AG08396 (cell line): Measurements from ENCODE around the gene COPB2.
"Not testable (repeated sequence)": the region's sequence is repeated elsewhere in the genome, so short reads cannot be mapped to it uniquely, and the experiment has no call there.

Experiments used
- DNase-seq: peaks from one replicate; pipeline ENCODE4 v3.0.0; 2012; ENCODE audit warnings: low spot score, mixed read lengths

COPB2 gene

DNA sequence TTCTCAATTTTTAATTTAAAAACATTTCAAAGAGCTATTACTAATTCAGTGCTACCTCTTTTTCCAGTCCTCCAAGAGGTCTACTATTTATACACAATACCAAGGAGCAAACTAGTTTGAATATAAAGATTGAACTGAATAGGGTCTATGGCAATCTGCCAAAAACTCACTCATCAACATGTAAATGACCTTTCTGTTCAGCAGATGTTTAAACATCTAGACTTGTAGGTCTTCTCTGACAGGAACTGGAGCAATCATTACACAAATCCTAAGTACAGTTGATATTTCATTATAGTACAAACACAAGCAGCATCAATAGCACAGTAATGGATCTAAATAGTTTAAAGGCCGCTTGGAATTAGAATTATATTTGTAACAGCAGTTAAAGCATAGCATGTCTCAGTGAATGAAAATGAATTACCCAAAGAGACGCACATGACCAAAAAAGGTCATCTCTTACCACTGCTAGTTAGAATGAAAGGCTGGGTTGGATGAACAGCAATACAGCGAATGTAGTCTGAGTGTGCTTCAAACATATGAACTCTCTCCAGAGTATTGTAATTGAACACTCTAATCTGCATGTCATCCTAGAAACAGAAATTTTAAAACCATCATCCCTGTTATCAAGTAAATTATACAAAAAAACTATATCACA is 10.7 kb downstream of the COPB2 start:
- no peak for DNase-seq

DNA sequence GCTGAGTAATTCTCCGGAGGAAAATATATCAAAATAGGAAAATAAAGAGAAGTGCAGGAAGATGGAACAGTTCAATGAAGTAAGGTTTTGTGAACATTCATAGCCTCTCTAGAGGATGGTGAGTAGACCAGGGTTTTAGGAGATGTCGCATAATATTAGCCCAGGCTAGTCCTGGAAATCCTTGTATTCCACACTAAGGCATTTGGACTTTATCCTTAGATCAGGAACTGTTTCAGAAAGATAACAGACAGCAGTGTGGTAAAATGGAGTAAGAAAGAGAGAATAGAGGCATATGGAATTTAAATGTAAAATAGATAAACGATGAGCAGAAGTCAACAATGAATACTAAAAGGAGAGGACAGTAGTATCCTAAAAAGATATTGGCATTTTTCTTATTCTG is 12.1 kb downstream of the COPB2 start:
- DNase-seq, result no peak

DNA sequence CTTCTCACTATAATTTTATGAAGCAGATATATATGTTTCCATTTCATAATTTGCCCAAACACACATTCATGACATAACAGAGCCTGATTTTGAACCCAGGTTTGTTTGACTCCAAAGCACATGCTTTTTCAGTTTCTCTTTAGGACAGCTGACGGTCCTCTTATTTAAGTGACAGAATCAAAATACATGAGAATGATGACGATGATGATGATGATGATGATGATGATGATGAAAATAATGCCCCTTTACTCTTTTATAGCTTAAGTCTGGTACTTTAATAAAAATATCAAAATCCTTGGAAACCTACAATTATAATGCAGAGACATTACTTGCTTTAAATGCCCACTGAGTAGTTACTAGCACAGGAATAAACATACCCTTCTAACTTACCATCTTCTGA is 15.3 kb downstream of the COPB2 start:
- DNase-seq, result no peak

DNA sequence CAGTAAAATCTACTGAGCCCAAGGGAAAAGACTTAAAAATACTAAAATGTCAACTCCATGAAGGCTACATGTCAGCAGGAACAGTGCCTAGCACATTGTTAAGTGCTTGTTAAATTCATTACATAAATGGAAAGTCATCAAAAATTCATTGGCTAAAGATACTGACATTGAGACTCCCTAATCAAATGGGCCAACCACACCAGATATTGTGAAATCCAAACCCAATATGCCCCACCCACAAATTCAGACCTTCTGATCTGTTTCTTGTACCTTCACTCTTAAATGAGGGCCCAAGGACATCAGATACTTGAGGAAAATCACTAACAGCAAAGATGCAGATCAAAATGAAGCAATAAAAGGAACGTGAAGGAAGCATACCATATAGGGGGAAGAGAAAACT is 24.9 kb downstream of the COPB2 start:
- DNase-seq, result no peak

DNA sequence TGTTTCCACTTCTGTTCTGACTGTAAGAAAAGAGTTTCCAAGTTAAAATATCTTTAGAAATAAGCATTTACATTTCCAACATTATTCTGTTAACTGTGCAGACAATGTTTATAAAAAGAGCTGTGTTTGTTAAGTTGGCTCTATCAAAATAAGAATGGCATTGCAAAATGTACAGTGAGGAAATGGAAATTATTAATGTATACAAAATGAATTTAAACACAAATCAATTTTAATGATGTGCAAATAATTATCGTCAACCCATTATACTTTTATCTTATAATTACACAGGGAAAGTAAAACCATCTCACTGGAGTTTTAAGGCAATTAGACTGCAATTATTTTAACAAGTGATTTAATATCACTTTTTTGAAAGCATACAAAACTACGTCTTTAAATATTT is 28.2 kb downstream of the COPB2 start:
- no peak for DNase-seq

DNA sequence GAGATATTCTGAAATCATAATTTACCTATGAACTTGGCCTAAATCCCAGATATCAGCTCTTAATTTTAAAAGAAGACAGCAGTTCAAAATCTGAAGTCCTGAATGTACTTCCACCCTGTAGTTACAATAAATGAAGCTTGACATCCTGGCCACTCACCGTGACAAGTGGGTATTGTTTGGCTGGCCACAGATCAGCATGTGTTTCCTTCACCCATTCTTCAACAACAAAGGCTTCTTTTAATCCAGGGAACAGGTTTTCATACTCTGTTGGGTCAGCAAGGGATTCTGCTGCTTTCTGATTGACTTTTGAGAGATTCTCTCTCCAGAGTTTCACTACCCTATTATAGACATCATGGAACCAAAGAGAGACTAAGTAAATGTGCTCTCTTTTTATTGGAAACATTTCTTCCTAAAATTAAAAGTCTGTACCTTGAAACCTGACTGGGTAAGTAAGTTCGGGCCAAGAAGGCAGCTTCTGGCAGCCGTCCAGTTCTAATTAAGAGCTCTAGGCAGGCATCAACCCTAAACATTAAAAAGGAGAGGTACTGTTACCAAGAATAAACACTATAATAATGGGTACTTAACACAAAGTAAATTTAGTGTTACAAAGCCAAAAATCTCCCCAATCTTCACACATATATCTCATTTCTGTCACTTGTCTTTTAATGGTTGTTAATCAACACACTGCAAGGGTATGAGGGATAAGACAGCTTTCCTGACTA is 30.4 kb downstream of the COPB2 start:
- DNase-seq, result no peak

DNA sequence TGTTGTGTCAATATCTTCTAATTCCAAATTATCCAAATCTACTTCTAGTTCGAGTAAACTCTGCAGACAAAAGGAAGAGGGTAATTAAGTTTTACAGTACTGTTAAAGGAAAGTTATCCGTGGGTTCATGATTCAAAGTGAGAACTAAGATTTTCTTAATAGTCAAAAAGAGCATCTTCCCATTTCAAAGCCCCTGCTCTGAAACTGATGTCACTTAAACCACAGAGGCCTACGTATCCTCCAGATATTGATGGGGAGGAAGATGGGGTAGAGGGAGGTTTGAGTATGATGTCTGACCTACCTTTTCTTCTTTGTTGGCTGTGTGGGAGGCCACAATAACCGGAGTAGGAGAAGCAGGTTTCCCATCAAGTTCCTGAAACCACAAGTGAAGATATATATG is 31.5 kb downstream of the COPB2 start:
- no peak for DNase-seq

DNA sequence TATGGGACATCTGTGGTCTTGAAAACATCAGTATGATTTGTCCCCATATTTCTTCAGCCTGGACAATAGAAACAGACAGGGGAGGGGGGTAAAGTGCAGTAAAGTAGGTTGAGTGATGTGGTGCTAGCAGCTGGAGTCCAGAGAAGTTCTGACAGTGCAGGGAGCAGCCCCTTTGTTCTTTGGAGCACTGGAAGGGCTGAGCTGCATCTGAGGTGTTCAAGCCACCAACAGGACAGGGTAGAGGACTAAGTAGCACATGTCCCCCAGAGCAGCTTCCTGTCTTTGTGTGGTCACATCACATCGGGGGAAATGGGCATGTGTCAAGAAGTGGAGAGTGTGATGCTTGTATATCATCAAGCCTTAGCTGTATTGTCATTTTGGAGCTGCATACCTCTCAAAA is 33.6 kb downstream of the COPB2 start:
- no peak for DNase-seq

DNA sequence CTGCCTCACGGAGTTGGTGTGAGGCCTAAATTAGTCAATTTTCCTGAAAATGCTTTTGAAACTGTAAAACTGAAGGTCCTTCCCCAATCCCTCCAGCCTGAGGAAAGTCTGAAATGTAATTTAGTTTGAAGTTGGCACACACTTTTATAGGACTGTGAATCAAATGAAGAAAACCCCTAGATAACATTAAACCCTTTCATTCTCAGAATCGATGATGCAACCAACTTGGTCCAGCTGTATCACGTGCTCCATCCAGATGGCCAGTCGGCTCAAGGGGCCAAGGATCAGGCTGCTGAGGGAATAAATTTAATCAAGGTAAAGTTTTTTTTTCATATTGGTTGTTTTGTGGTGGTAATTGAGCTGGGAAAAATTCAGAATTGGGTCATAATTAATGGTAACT is 34.0 kb downstream of the COPB2 start:
- peak; percentile 21 for DNase-seq

DNA sequence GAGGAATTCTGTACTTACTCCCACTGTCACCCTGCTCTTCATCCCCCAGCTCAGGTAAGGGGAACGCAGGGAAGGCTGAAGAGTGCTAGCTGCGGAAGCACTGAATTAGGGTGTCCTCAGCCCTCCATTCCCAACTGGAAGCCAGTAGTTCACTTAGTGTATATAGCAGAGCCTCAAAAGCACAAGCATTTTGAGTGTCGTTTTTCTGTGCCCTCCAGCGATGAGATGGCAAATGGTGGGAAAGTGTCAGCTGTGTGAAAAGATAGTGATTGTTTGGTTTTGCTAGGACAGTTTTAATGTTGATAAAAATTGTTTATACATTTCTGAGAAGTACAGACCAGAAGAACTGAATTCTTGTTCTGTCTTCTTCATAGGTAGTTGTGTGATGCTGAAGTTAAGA is 34.8 kb downstream of the COPB2 start:
- DNase-seq, result no peak

DNA sequence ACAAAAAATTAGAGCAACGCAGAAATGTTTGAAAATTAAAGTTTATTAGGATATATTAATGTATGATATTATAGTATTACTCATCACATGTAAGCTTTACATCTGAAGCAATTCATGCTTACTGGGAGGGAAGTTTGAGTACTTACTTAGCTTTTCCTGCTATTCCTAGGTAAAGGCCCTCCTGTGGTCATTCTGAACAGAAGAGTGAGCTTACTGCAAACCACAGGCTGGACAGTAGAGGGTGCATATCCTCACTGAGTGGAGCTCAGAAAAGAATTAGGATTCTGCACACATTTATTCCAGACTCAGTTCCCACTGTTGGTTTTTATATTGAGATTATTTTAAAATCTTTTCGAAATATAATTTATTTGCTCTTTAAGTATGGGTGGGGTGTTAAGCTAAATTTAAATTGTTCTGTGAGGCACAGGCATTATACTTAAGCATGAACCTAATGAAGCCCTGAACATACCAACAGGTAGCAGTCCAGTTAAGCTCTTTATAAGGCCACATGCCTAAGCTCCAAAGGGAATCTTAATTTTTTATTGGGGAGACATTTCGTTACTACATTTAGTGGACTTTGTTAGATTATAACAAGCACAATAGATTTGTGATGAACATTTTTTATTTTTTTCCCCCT is 35.4 kb downstream of the COPB2 start:
- peak; percentile 47 for DNase-seq

DNA sequence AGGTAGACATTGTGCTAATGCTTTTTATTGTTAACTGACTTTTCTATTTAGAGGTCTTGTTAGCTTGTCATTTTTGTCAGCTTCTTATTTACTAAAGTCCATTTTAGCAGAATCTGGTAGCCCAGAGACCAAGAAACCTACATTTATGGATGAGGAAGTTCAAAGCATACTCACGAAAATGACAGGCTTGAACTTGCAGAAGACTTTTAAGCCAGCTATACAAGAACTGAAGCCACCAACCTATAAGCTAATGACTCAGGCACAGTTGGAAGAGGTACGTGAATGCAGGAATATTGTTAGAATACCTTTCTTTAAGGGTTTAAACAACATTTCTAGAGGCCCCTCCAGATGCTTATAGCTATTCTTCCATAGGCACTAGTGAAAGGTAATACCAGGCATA is 42.7 kb downstream of the COPB2 start:
- no peak for DNase-seq

DNA sequence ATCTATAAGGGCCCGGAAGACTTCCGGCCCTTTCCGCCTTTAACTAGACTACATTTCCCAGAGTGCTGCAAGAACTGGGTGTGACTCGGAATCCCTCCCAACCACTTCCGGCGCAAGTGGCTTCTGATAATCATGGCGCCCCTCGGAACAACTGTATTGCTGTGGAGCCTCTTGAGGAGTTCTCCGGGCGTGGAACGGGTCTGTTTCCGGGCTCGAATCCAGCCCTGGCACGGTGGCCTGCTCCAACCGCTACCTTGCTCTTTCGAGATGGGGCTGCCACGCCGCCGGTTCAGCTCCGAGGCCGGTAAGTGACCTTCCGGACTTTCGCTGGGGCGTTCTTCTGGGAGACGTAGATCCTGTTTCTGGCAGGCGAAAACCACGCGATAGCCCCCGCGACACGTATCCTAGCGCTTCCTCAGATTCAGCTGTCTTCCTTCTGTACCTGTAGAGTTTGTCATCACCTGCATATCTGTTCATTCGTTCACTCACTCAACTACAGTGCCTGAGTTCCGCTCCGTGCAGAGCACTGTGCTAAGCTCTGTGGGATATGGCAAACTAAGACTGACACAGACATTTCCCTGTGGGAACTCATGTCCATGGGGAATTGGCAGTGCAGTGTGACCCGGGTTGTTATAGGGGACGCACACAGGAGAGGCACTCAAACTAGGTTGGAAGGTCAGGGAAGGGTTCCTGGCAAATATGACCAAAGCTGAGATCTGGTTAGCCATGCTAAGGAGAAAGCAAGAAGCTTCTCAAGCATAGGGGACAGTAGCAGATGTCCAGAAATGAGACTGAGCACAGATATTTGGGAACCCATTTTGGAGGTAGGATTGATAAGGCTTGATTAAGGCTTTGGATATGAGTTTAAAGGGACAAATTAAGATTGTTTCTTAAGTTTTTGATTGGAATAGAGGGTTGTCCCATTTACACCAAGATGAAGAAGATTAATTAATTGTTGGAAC is 45.3 kb downstream of the COPB2 start, which contains the start of gene MRPS22:
TSS of gene MRPS22 (plus strand) at position 126 of the 962 bp plus-strand sequence. CDS start at position 133, 7 bp downstream.
- peak; percentile 90 for DNase-seq

DNA sequence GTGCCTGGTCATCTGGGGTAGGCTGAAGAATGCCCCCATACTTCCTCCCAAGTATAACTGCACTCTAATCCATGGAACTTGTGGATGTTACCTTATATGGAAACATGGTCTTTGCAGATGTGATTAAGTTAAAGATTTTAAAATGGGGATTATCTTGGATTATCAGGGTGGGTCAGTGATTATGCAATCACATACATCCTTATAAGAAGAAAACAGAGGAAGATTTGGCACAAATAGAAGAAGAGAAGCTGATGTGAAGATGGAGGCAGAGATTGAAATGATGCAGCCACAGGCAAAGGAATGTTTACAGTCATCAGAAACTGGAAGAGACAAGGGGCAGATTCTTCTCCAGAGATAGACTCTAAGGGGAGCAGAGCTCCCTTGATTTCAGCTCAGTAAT is 47.4 kb downstream of the COPB2 start:
- no peak for DNase-seq

DNA sequence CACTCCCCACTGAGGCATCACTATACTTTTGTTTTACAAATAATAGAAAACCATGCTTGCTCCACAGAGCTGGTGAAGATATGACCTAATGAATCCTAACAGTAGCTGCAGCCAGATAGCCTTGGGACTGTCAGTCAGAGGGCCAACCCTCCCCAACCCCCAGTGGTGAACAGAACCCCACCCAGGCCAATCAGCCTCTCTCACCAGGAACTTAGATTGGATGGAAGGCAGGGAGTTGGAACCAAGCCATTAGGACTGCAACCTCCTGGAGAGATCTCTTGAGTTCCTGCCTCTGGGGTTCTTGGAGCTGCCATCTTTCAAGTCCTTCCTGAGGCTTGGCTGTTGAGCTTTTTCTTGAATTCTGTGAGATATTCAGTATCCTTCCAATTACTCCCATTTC is 48.7 kb downstream of the COPB2 start:
- DNase-seq, result no peak

DNA sequence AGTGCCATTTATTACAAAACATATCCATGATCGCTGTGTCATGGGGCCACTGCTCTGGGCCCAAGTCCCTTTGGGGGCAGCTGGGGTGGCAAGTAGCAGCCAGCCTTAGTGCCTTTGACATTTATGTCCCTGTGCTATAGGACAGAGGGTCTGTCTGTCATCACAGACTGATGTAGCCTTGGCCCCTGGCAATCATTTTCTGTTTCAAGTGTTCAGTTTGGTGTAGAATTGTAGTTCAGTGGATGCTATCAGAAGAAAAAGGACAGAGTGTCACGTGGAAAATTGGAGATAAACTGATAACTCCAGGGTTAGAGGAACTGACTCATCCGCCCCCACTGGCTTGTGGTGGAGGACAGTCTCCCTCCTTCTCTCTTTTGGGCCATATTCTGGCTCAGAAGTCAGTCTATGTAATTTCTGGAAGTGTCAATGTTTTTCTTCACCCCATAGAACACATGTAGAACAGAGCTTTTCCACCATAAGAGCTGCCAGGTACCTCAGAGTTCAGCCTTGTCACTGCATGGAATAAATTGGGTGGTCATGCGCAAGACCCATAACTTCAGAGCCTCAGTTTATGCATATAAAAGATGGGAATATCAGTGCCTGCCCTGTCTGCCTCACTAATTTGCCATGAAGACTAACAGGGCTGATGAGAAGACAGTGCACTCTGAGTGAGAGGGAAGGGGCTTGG is 50.1 kb downstream of the COPB2 start:
- no peak for DNase-seq

DNA sequence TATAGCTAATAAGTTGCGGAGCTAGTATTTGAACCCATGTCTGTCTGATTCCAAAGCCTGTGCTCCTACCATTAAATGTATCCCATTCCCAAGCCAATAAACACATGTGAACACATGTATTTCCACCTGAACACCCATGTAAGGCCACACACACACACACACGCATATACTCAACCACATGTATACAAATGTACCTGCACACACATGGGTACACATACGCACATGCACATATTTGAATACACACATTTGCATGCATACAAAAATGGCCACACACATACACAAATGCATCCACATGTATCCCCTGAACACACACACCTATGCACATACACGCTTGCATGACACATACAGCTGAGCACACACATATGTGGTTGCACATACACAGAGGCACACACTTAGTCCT is 51.0 kb downstream of the COPB2 start:
- DNase-seq, result no peak

DNA sequence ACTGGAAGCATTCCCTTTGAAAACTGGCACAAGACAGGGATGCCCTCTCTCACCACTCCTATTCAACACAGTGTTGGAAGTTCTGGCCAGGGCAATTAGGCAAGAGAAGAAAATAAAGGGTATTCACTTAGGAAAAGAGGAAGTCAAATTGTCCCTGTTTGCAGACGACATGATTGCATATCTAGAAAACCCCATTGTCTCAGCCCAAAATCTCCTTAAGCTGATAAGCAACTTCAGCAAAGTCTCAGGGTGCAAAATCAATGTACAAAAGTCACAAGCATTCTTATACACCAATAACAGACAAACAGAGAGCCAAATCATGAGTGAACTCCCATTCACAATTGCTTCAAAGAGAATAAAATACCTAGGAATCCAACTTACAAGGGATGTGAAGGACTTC is 54.8 kb downstream of the COPB2 start:
- not testable (repeated sequence) for DNase-seq

DNA sequence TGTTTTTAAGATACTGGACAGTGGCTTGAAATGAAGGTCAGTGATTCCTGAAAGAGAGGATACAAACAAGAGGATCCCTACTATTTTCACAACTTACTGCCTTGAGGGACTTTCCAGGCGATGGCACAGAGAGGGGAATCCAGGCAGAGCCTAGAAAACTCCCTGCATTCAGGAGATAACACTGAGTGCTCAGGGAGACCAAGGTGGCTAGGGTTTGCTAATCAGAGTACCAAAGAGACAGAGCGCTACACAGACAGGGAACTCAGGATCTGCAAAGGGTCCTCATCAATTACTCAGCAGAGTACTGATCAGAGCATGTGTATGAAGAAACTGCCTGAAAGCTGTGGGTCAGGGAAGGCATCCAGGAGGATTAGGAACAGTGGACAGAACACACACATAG is 57.4 kb downstream of the COPB2 start:
- DNase-seq, result no peak

DNA sequence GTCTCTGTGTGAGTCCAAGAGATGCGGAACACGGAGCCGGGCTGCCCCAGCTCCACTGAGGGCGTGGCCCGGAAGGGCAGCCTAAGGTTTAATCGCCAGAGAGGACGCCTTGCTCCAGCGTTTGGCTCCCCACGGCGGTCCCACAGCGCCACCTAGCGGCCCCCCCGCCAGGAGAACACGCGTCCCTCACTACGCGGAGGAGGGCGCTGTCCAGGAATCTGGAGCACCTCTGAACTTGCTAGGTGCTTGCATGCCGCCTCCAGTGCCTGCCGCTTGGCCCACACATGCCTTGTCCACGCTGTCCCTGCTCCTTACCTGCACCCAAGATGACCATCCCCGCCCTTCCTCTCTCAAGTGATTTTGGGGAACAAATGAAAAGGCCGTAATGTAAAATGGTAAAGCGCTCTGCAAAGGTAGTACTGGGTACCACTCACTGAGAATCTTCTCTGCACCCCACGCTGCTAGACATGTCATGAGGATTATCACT is 60.0 kb downstream of the COPB2 start:
- DNase-seq, result peak; percentile 91

DNA sequence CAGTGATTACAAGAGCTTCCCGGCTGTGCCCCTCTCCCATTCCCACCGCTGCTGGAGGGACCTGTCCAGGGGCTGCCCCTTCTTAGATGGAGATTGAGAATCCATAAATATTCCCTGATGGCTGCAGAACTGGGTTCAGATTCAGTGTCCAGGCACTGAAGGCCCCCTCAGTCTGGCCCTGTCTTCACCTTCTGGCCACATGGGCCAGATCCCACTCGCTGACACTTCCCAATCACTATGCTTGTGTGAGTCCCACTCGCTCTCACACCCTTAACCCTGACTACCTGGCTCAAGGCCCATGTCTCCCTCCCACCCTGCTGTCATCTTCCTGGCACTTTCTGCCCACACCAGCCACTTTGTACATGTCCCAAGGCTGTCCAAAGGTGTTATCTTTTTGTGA is 61.1 kb downstream of the COPB2 start:
- DNase-seq, result no peak
